Measurements from ENCODE around the gene PGM1. TPM values are rescaled to one million over a fixed set of nuclear protein-coding genes. Genes with fewer than 3 reads are reported as not detected.

The PGM1 gene
- total RNA-seq, 1 experiment from 2014 or later, result 124 TPM

- H3K79me2 ChIP-seq (ENCODE audit: low read length), result no peaks in the 10 kb centered on the region
- POLR2A ChIA-PET (ENCODE audit: unreplicated experiment), result no interaction called here
- no TSS peak for BruUV-seq (replicated peaks)
Observed at GRCh38 chr1:63636192-63637105, 43.2 kb downstream of the PGM1 start.

GRCh38 chr1:63638471-63638870, 45.3 kb downstream of the PGM1 start:
- Histone ChIP-seq H3K4me3 (ENCODE audit: low read length) (no peak overlapping the region), H3K27me3 (ENCODE audit: low read length) (no peaks in the 10 kb centered on the region), H3K4me1 (ENCODE audit: insufficient read depth, low read length) (no peaks in the 10 kb centered on the region), H2AFZ (ENCODE audit: low read length) (no peak overlapping the region), H3K9ac (ENCODE audit: low read length) (no peak overlapping the region), H3K27ac (ENCODE audit: low read length) (no peak overlapping the region), H3K36me3 (ENCODE audit: low read depth, low read length) (peaks cover 60% of the 10 kb centered on the region), H4K20me1 (ENCODE audit: low read length) (no peaks in the 10 kb centered on the region), H3K79me2 (ENCODE audit: low read length) (no peaks in the 10 kb centered on the region), H3K9me2 (replicated peaks; ENCODE audit: low read length) (no peaks in the 10 kb centered on the region), H3K9me3 (ENCODE audit: low read length) (no peaks in the 10 kb centered on the region), H3K4me2 (ENCODE audit: low read length) (no peak overlapping the region), H3F3A (ENCODE audit: low read length, unreplicated experiment) (no peaks in the 10 kb centered on the region)
- intact Hi-C loops (cut with micrococcal nuclease), result no loop called here
- ChIA-PET CTCF (no interaction called here), POLR2A (ENCODE audit: unreplicated experiment) (no interaction called here)
- BruUV-seq (replicated peaks), result no TSS peak
- ATAC-seq (no peak), DNase-seq (no peak)
- no peak for TF ChIP-seq CTCF (conservative IDR thresholded peaks at IDR 0.05; ENCODE audit: low read depth, low read length)
- no peak for TF ChIP-seq EZH2phosphoT487 (IDR thresholded peaks at IDR 0.05; ENCODE audit: borderline replicate concordance, low read length)
- TF ChIP-seq EZH2 (IDR thresholded peaks at IDR 0.05; ENCODE audit: low read length, unreplicated experiment), result no peak

More at GRCh38 chr1:63636192-63637105, 43.2 kb downstream of the PGM1 start:
- no peak overlapping the region for H3K4me3 ChIP-seq (ENCODE audit: low read length)
- no peak for ATAC-seq
- no peak overlapping the region for H3K4me2 ChIP-seq (ENCODE audit: low read length)
- no peaks in the 10 kb centered on the region for H3K9me2 ChIP-seq (replicated peaks; ENCODE audit: low read length)
- H3K27me3 ChIP-seq (ENCODE audit: low read length), result no peaks in the 10 kb centered on the region
- TF ChIP-seq EZH2 (IDR thresholded peaks at IDR 0.05; ENCODE audit: low read length, unreplicated experiment) (no peak), CTCF (conservative IDR thresholded peaks at IDR 0.05; ENCODE audit: low read depth, low read length) (no peak), EZH2phosphoT487 (IDR thresholded peaks at IDR 0.05; ENCODE audit: borderline replicate concordance, low read length) (no peak)
- H3K9ac ChIP-seq (ENCODE audit: low read length), result no peak overlapping the region
- no peaks in the 10 kb centered on the region for H3K4me1 ChIP-seq (ENCODE audit: insufficient read depth, low read length)
- no peaks in the 10 kb centered on the region for H3K9me3 ChIP-seq (ENCODE audit: low read length)
- H2AFZ ChIP-seq (ENCODE audit: low read length), result no peak overlapping the region
- DNase-seq, result no peak
- H3K27ac ChIP-seq (ENCODE audit: low read length), result no peak overlapping the region
- CTCF ChIA-PET, result no interaction called here
- peaks cover 59% of the 10 kb centered on the region for H3K36me3 ChIP-seq (ENCODE audit: low read depth, low read length)
- intact Hi-C loops (cut with micrococcal nuclease), result no loop called here
- no peaks in the 10 kb centered on the region for H3F3A ChIP-seq (ENCODE audit: low read length, unreplicated experiment)
- no peaks in the 10 kb centered on the region for H4K20me1 ChIP-seq (ENCODE audit: low read length)

GRCh38 chr1:63638875-63639274, 45.7 kb downstream of the PGM1 start:
- H3K4me3 ChIP-seq (ENCODE audit: low read length), result no peak overlapping the region
- peaks cover 60% of the 10 kb centered on the region for H3K36me3 ChIP-seq (ENCODE audit: low read depth, low read length)
- no peaks in the 10 kb centered on the region for H3K79me2 ChIP-seq (ENCODE audit: low read length)
- H3K9ac ChIP-seq (ENCODE audit: low read length), result no peak overlapping the region
- TF ChIP-seq EZH2phosphoT487 (IDR thresholded peaks at IDR 0.05; ENCODE audit: borderline replicate concordance, low read length) (no peak), EZH2 (IDR thresholded peaks at IDR 0.05; ENCODE audit: low read length, unreplicated experiment) (no peak), CTCF (conservative IDR thresholded peaks at IDR 0.05; ENCODE audit: low read depth, low read length) (no peak)
- ATAC-seq (no peak), DNase-seq (no peak)
- intact Hi-C loops (cut with micrococcal nuclease), result no loop called here
- no peaks in the 10 kb centered on the region for H3K27me3 ChIP-seq (ENCODE audit: low read length)
- H4K20me1 ChIP-seq (ENCODE audit: low read length), result no peaks in the 10 kb centered on the region
- H3K27ac ChIP-seq (ENCODE audit: low read length), result no peak overlapping the region
- no TSS peak for BruUV-seq (replicated peaks)
- CTCF ChIA-PET, result no interaction called here
- no peaks in the 10 kb centered on the region for H3K9me3 ChIP-seq (ENCODE audit: low read length)
- H2AFZ ChIP-seq (ENCODE audit: low read length), result no peak overlapping the region
- no peak overlapping the region for H3K4me2 ChIP-seq (ENCODE audit: low read length)
- H3K4me1 ChIP-seq (ENCODE audit: insufficient read depth, low read length), result no peaks in the 10 kb centered on the region
- no peaks in the 10 kb centered on the region for H3F3A ChIP-seq (ENCODE audit: low read length, unreplicated experiment)
- POLR2A ChIA-PET (ENCODE audit: unreplicated experiment), result no interaction called here
- no peaks in the 10 kb centered on the region for H3K9me2 ChIP-seq (replicated peaks; ENCODE audit: low read length)

Measured in PC-3 (cell line).